Breast epithelium (tissue), 3 donors: Measurements from ENCODE around the gene GNL3.

Source experiments
- POLR2A ChIP-seq: fragments of 450-650 bp; IDR thresholded peaks from one replicate; pipeline ENCODE4 v1.6.1; 2016; ENCODE audit warnings: antibody characterized with exemption, mild to moderate bottlenecking, moderate library complexity
- POLR2AphosphoS5 ChIP-seq, 3 donors: sonication (generic); formaldehyde crosslinking; IDR thresholded peaks; one replicate each; pipeline ENCODE4 v1.6.1; 2017; ENCODE audit warnings: antibody characterized with exemption in 3 of 3
- TF ChIP-seq, protein P1 (sequence below), 3 donors: fragments of 450-650 bp; IDR thresholded peaks; one replicate each; pipeline ENCODE4 v1.5.1; 2016 to 2017; ENCODE audit warnings: antibody characterized with exemption in 3 of 3, mild to moderate bottlenecking in 3 of 3, moderate library complexity in 3 of 3

DNA sequence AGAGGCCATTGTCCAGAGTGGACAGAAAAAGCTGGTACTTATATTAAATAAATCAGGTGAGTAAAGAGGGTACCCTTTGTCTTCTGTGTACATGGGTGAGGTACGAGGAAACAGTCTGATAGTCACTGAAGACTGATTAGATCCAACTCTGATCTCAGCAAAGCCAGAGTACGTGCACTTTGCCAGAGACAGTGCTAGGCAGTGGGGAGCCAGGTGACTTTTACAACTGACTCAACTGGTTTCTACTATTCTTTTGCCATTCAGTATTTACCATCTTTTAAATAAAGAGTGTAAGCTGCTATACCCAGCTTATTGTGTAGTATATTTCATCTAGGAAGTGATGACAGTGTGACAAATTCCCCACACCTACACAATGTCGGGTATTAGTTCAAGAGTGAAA lies 3.3 kb downstream of the GNL3 start:
- TF ChIP-seq, protein P1, sequence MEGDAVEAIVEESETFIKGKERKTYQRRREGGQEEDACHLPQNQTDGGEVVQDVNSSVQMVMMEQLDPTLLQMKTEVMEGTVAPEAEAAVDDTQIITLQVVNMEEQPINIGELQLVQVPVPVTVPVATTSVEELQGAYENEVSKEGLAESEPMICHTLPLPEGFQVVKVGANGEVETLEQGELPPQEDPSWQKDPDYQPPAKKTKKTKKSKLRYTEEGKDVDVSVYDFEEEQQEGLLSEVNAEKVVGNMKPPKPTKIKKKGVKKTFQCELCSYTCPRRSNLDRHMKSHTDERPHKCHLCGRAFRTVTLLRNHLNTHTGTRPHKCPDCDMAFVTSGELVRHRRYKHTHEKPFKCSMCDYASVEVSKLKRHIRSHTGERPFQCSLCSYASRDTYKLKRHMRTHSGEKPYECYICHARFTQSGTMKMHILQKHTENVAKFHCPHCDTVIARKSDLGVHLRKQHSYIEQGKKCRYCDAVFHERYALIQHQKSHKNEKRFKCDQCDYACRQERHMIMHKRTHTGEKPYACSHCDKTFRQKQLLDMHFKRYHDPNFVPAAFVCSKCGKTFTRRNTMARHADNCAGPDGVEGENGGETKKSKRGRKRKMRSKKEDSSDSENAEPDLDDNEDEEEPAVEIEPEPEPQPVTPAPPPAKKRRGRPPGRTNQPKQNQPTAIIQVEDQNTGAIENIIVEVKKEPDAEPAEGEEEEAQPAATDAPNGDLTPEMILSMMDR (IDR thresholded peaks at IDR 0.05): no peak
- TF ChIP-seq POLR2A: no peak
- TF ChIP-seq POLR2AphosphoS5 (IDR thresholded peaks at IDR 0.05): no peak
